Effector memory CD8-positive, alpha-beta T cell (primary cell): Measurements from ENCODE around the gene PPP1R16B.
"Not testable (repeated sequence)": the region's sequence is repeated elsewhere in the genome, so short reads cannot be mapped to it uniquely, and the experiment has no call there.

ENCODE experiments used
- ATAC-seq: fragments of 150-1000 bp; cut with Tn5 transposase; replicated peaks from 2 replicates; pipeline ENCODE4 v1.10.0; 2021; ENCODE audit warnings: mild to moderate bottlenecking, moderate library complexity
- DNase-seq, 3 experiments: peaks; one replicate each; pipeline ENCODE4 v3.0.0; 2021
- H3K27ac Mint-ChIP-seq, 2 donors: one replicate each; pipeline ENCODE4 v1.8.0; 2022; ENCODE audit warnings: mild to moderate bottlenecking in 2 of 2, mixed read lengths in 2 of 2, moderate library complexity in 2 of 2
- H3K27me3 Mint-ChIP-seq, 2 donors: one replicate each; pipeline ENCODE4 v1.8.0; 2022; ENCODE audit warnings: mixed read lengths in 2 of 2
- H3K36me3 Mint-ChIP-seq: one replicate; pipeline ENCODE4 v1.8.0; 2022; ENCODE audit warnings: mild to moderate bottlenecking, moderate library complexity, mixed read lengths; ENCODE audit not compliant: insufficient read depth
- H3K4me1 Mint-ChIP-seq, 2 donors: one replicate each; pipeline ENCODE4 v1.8.0; 2022; ENCODE audit warnings: low read depth in 2 of 2, mixed read lengths in 2 of 2
- H3K4me3 Mint-ChIP-seq, 2 donors: one replicate each; pipeline ENCODE4 v1.8.0; 2022; ENCODE audit warnings: mild to moderate bottlenecking in 2 of 2, mixed read lengths in 2 of 2, moderate library complexity in 2 of 2
- H3K9me3 Mint-ChIP-seq, 2 donors: one replicate each; pipeline ENCODE4 v1.8.0; 2022; ENCODE audit warnings: mixed read lengths in 2 of 2

Gene PPP1R16B

DNA sequence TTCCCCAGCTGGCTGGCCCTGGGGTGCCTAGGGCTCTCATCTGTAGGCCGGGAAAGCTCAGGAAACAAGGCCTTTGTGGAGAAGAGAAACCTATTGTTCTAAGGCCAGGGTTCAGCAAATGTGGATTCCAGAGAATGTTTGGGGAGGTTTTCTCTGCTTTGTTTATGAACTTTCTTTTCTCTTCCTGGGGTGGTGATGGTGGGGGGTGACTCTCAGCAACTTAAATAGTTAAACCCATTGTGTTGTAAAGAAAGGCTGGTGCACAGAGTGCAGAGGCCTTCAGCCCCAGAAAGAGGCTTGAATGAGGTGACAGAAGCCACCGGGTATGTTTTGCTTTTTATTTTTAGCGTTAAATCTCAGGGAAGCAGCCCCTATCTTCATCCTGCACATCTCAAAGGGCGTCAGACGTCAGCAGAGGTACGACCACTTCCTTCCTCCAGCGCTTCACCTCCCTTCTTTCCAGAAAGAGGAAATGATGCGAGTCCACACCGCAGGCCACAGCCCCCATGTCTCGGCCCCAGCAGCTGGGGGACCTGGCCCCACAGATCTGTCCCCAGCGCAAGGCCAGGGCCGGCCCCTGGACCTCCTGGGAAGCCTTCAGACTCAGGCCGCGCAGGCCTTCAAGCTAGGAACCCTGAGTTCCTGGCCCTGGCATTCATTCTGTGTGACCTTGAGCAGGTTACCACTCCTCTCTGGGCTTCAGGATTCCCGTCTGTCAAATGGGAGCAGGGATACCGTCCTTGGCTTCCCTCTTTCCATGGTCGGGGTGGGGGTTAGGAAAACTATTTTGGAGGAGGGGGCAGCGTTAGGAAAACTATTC lies 605 bp upstream of the PPP1R16B start:
- peak overlapping the region; percentile 85 for H3K4me3 Mint-ChIP-seq
- H3K9me3 Mint-ChIP-seq: no peaks in the 10 kb centered on the region
- peaks cover 42 to 44% of the 10 kb centered on the region in 2 donors for H3K4me1 Mint-ChIP-seq
- H3K36me3 Mint-ChIP-seq: peaks cover 54% of the 10 kb centered on the region
- no peaks in the 10 kb centered on the region for H3K27me3 Mint-ChIP-seq
- ATAC-seq (peak; percentile 74), DNase-seq (peak; percentile 80 to 84 (median 82))
- H3K27ac Mint-ChIP-seq: peak overlapping the region; percentile 98 to 99

DNA sequence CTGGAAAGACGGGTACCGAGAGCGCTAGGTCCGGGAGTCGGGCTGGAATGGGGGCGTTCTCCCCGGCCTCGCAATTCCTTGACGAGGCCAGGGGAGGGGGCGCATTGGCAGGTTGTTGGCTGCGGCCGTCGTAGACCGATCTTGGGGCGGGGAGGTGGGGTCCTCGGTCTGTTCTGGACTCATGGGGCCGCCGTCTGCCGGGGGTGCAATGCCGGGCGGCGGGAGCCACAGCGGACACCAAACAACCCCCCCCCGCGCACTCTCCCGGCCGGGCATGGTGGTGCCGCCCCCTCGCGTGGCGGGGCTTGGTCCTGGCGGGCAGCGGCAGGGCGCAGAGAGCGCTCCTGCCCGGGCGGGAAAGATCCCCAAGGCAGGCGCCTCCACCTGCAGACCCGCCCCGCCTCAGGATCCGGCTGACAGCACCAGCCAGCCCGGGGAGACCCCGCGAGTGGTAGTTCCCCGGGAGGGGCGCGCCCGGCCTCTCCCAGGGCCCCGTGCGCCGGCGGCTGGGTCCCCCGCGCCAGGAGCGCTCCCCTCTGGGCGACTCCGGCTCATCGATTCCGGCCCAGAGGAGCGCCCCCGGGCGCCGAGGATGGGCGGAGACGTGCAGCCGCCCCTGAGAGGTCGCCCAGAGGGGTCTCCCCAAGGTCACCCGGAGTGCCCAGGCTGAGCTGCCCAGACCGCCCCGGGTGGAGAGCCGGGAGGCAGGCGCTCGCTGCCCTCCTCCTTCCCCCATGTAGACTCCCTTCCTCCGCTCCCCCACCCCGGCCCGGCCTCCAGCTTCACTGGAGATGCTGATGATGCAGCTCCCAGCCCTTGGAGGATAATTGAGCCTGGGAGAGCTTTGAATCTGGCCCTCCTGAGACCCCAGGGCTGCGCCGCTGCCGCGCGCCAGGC lies 709 bp downstream of the PPP1R16B start:
- Mint-ChIP-seq H3K36me3 (peaks cover 68% of the 10 kb centered on the region), H3K4me3 (peak overlapping the region; percentile 85), H3K27ac (peak overlapping the region; percentile 98 to 99), H3K27me3 (no peaks in the 10 kb centered on the region), H3K9me3 (no peaks in the 10 kb centered on the region), H3K4me1 (peaks cover 51 to 56% of the 10 kb centered on the region in 2 donors)
- ATAC-seq (peak; percentile 7), DNase-seq (peak; percentile 45 to 56 (median 53))

GRCh38 chr20:38806855-38807655 lies 1.6 kb downstream of the PPP1R16B start:
- H3K27ac Mint-ChIP-seq: peak overlapping the region; percentile 98 to 99
- H3K9me3 Mint-ChIP-seq: no peaks in the 10 kb centered on the region
- H3K4me3 Mint-ChIP-seq: peak overlapping the region; percentile 85
- H3K36me3 Mint-ChIP-seq: peaks cover 76% of the 10 kb centered on the region
- no peaks in the 10 kb centered on the region for H3K27me3 Mint-ChIP-seq
- ATAC-seq (peak; percentile 13), DNase-seq (peak; percentile 53 to 58 (median 54))
- peaks cover 58 to 63% of the 10 kb centered on the region in 2 donors for H3K4me1 Mint-ChIP-seq

DNA sequence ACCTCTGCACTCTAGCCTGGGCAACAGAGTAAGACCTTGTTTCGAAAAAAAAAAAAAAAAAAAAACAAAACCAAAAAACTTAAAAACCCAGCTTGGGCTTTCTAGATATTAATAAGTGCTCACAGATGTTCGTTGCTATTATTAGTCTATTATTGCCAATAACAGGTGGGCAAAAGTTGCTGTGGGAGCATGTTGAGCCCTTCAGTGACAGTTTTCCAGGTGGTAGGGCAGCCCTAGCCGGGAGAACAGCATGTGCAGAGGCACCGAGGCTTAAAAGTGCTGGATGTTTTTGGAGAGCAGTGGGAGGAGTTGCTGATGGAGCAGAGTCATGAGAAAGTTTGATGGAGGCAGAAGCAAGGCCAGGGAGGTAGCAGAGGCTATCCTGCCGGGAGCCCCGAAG lies 4.4 kb downstream of the PPP1R16B start:
- Mint-ChIP-seq H3K27me3 (no peaks in the 10 kb centered on the region), H3K36me3 (peaks cover 83% of the 10 kb centered on the region), H3K4me1 (peaks cover 63 to 72% of the 10 kb centered on the region in 2 donors), H3K9me3 (no peaks in the 10 kb centered on the region), H3K4me3 (peak overlapping the region; percentile 85), H3K27ac (peak overlapping the region; percentile 98 to 99)
- no peak for ATAC-seq
- DNase-seq: no peak

- peak overlapping the region in 1 of 2 donors; percentile 39 for H3K4me3 Mint-ChIP-seq
- no peak for ATAC-seq
- H3K9me3 Mint-ChIP-seq: no peaks in the 10 kb centered on the region
These were observed 5.6 kb downstream of the PPP1R16B start for GRCh38 chr20:38810926-38811630.

DNA sequence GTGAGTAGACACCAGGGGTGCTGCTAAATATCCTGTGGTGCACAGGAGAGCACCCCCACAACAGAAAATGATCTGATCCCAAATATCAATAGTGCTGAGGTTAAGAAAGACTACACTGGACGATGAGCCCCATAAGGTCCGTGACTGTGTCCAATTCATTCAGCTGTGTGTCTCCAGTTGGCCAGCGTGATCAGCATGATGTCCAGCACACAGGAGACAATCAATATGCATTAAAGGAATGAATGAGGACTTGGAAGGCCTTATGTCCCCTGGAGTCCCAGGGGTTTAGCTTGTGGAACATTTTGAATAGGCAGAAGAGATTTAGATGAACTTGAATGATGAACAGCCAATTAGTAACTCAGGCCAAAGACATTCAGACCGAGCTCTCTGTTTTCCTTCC lies 6.3 kb downstream of the PPP1R16B start:
- H3K27me3 Mint-ChIP-seq: no peaks in the 10 kb centered on the region
- ATAC-seq (no peak), DNase-seq (no peak)
- no peaks in the 10 kb centered on the region for H3K9me3 Mint-ChIP-seq
- peak overlapping the region in 1 of 2 donors; percentile 39 for H3K4me3 Mint-ChIP-seq
- peaks cover 79% of the 10 kb centered on the region for H3K36me3 Mint-ChIP-seq
- peak overlapping the region; percentile 25 to 60 for H3K27ac Mint-ChIP-seq
- H3K4me1 Mint-ChIP-seq: peaks cover 68 to 88% of the 10 kb centered on the region in 2 donors

More at GRCh38 chr20:38810926-38811630, 5.6 kb downstream of the PPP1R16B start:
- Mint-ChIP-seq H3K27me3 (no peaks in the 10 kb centered on the region), H3K27ac (peak overlapping the region; percentile 25 to 98), H3K4me1 (peaks cover 64 to 81% of the 10 kb centered on the region in 2 donors), H3K36me3 (peaks cover 81% of the 10 kb centered on the region)
- DNase-seq: no peak

DNA sequence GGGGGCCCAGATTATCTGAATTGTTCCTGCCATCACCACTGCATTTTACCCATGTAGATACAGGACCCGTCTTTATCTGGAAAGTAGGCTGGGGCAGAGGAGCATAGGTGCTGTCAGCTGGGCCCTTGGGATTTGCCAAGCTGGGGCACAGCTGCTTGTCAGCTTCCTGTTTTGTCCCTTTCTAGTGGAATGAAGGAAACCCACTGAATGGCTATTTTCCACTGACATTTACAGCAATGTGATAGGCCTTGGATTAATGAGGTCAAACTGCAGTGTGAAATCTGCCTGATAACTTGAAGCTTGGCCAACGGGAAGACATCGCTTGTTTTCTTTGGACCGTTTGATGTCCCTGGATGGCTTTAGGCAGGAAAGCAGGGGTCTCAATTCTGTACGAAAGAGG lies 6.7 kb downstream of the PPP1R16B start:
- Mint-ChIP-seq H3K4me3 (no peak overlapping the region), H3K36me3 (peaks cover 79% of the 10 kb centered on the region), H3K4me1 (peaks cover 69 to 89% of the 10 kb centered on the region in 2 donors), H3K9me3 (no peaks in the 10 kb centered on the region), H3K27ac (peak overlapping the region; percentile 25 to 60), H3K27me3 (no peaks in the 10 kb centered on the region)
- ATAC-seq (no peak), DNase-seq (no peak)

GRCh38 chr20:38812709-38813573 lies 7.4 kb downstream of the PPP1R16B start:
- Mint-ChIP-seq H3K4me1 (peaks cover 68 to 89% of the 10 kb centered on the region in 2 donors), H3K9me3 (no peaks in the 10 kb centered on the region), H3K27me3 (no peaks in the 10 kb centered on the region), H3K27ac (peak overlapping the region; percentile 25 to 60), H3K4me3 (peak overlapping the region in 1 of 2 donors; percentile 4), H3K36me3 (peaks cover 78% of the 10 kb centered on the region)
- ATAC-seq (no peak), DNase-seq (no peak)

DNA sequence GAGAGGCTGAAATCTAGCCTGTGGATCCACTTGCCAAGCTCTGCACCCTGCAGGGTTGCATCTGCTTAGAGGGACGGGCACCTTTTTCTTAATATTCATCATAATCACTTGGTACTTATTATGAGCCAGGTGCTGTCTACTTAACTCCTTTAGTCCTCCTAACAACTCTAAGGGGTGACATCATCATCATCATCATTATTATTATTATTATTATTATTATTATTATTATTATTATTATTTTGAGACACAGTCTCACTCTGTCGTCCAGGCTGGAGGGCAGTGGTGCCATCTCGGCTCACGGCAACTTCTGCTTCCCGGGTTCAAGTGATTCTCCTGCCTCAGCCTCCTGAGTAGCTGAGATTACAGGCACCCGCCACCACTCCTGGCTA lies 8.1 kb downstream of the PPP1R16B start:
- ATAC-seq, H3K27me3 Mint-ChIP-seq: not testable (repeated sequence)
- peaks cover 76% of the 10 kb centered on the region for H3K36me3 Mint-ChIP-seq

GRCh38 chr20:38815446-38815845 lies 9.9 kb downstream of the PPP1R16B start:
- DNase-seq: no peak
- Mint-ChIP-seq H3K27me3 (no peaks in the 10 kb centered on the region), H3K27ac (peak overlapping the region in 1 of 2 donors; percentile 91), H3K4me1 (peaks cover 56 to 84% of the 10 kb centered on the region in 2 donors), H3K4me3 (peak overlapping the region in 1 of 2 donors; percentile 21), H3K9me3 (no peaks in the 10 kb centered on the region), H3K36me3 (peaks cover 75% of the 10 kb centered on the region)
- no peak for ATAC-seq

More for the DNA sequence above, 8.1 kb downstream of the PPP1R16B start:
- peaks cover 69 to 91% of the 10 kb centered on the region in 2 donors for H3K4me1 Mint-ChIP-seq
- H3K27ac Mint-ChIP-seq, DNase-seq, H3K9me3 Mint-ChIP-seq, H3K4me3 Mint-ChIP-seq: not testable (repeated sequence)

DNA sequence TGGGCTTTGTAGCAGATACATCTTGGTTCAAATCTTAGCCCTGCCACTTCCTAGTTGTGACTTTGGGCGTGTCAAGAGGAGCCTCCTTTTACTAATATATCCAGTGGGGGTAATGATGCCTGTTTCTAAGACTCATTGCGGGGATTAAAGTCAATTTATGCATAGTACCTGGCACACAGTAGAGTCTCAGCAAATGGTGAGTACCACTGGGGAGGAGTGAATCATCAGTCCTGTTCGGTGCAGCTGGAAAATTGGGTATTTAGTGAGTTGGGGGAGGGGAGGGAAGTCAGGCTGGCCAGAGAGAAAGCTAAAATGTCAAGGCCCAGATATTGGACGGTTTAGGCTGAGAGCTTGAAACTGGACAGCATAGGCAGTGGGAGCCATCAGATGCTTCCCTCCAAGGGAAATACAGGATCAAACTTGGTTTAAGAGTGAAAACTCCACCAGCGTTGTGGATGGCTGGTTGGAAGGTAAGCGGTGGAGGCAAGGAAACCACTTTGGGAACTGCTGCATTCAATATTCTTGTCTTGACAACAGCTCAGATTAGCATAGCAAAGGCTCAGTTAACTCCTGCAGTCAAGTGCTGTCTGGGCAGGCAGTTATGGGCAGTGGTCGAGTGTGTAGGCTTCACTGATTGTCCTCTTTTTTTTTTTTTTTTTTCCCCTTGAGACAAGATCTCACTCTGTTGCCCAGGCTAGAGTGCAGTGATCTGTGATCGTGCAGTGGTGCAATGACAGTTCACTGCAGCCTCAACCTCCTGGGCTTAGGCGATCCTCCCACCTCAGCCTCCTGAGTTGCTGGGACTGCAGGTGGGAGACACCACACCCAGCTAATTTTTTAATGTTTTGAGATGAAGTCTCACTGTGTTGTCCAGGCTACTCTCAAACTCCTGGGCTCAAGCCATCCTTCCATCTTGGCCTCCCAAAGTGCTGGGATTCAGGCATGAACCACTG lies 12.9 kb downstream of the PPP1R16B start:
- Mint-ChIP-seq H3K27me3 (no peaks in the 10 kb centered on the region), H3K9me3 (peaks cover 0 to 5% of the 10 kb centered on the region in 2 donors), H3K36me3 (peaks cover 63% of the 10 kb centered on the region), H3K4me3 (peak overlapping the region in 1 of 2 donors; percentile 29), H3K4me1 (peaks cover 34 to 77% of the 10 kb centered on the region in 2 donors), H3K27ac (peak overlapping the region; percentile 71 to 80)
- ATAC-seq: no peak
- no peak for DNase-seq
